Measurements from ENCODE around the gene MYH16. TPM values are rescaled to one million over a fixed set of nuclear protein-coding genes. Genes with fewer than 3 reads are reported as not detected.

The MYH16 gene
- total and polyA plus RNA-seq, 9 of the 15 experiments (the other 6 are each of a cell fraction or from before 2014, with no cell fraction given), result 0.09 TPM; not detected in 8

- TF ChIP-seq TCFL5 (CRISPR knock-in tag; conservative IDR thresholded peaks at IDR 0.05), result no peak
- peak in 1 of 2 experiments; percentile 43; a peak in 1 of 4 replicates for TF ChIP-seq FOXA3 (CRISPR knock-in tag; conservative IDR thresholded peaks at IDR 0.05 in 1 of 2, IDR thresholded peaks at IDR 0.05 in 1 of 2)
- TF ChIP-seq MNT (conservative IDR thresholded peaks at IDR 0.05), result 0 out of 4 replicates have a peak, but pooled peaks of 1 of the 2 experiments have one; percentile 24
- no peak for TF ChIP-seq KDM1A (IDR thresholded peaks at IDR 0.05)
- TF ChIP-seq MCM2 (IDR thresholded peaks at IDR 0.05; ENCODE audit: low read depth), result no peak
- TF ChIP-seq SMARCB1 (IDR thresholded peaks at IDR 0.05; ENCODE audit: insufficient read length, low read depth), result no peak
- 0 out of 2 replicates have a peak, but pooled peaks have one; percentile 14 for TF ChIP-seq BCOR (IDR thresholded peaks at IDR 0.05)
These were observed 58.4 kb downstream of the MYH16 start (continued) for GRCh38 chr7:99331002-99331401.

- Histone ChIP-seq H3K36me3 (ENCODE audit: control insufficient read depth, insufficient read depth, low read length) (peaks cover 87% of the 10 kb centered on the region), H3K4me2 (ENCODE audit: insufficient read depth, low read length) (no peak overlapping the region), H4K20me1 (replicated peaks; ENCODE audit: control insufficient read depth, insufficient read depth, low read length) (no peaks in the 10 kb centered on the region), H3K4me1 (replicated peaks in 1 of 2; ENCODE audit: control insufficient read depth in 2 of 2, insufficient read depth in 2 of 2, low read length in 2 of 2) (no peaks in the 10 kb centered on the region), H3K9me1 (ENCODE audit: control insufficient read depth, insufficient read depth, low read length) (no peaks in the 10 kb centered on the region), H3K9me3 (replicated peaks; ENCODE audit: control insufficient read depth, insufficient read depth, low read depth, low read length) (no peaks in the 10 kb centered on the region), H2AFZ (ENCODE audit: low read depth, low read length) (no peak overlapping the region), H3K27me3 (ENCODE audit: control insufficient read depth in 2 of 2, insufficient read depth in 2 of 2, low read length in 2 of 2) (no peaks in the 10 kb centered on the region), H3K79me2 (ENCODE audit: control insufficient read depth, insufficient read depth, low read length) (peaks cover 5% of the 10 kb centered on the region; the same call in 1 of the 3 replicates), H3K27ac (ENCODE audit: extremely low read depth, low read depth, low read length) (no peak overlapping the region), H3K4me3 (no peak overlapping the region), H3K9ac (ENCODE audit: insufficient read depth in 1 of 2, low read depth in 2 of 2, low read length in 2 of 2) (no peak overlapping the region)
- ChIA-PET CTCF (ENCODE audit: low intra/inter-chr PET ratio) (no interaction called here), POLR2A (interaction anchor here (1.0 to 1.5 kb wide), 3 partner anchors 14 to 22 kb away, joined by 3 to 4 read pairs (median 3); partner anchors contain the start of gene ARPC1A)
- in situ Hi-C loops (cut with MboI) (no loop called here), intact Hi-C loops (cut with micrococcal nuclease) (no loop called here)
- 92% methylated on average over 3 of the region's 3 CpGs for WGBS (ENCODE audit: insufficient coverage, low coverage, missing lambda C conversion rate)
- DNase-seq (ENCODE audit: extremely low read depth in 1 of 4, low spot score in 3 of 4) (no peak), ATAC-seq (no peak), FAIRE-seq (no peak)
- no peak for TF ChIP-seq POLR2B (IDR thresholded peaks at IDR 0.05; ENCODE audit: low read depth, partially characterized antibody)
- no peak for TF ChIP-seq ZNF695 (CRISPR knock-in tag; IDR thresholded peaks at IDR 0.05)
- peak; percentile 65; the same call in 1 of the 2 replicates for TF ChIP-seq C11orf30 (IDR thresholded peaks at IDR 0.05; ENCODE audit: low read depth)
- no peak for TF ChIP-seq CREB1 (IDR thresholded peaks at IDR 0.05)
- 0 out of 2 replicates have a peak, but pooled peaks have one; percentile 23 for TF ChIP-seq CREB1 (CRISPR knock-in tag; IDR thresholded peaks at IDR 0.05)
- peak; percentile 44 for TF ChIP-seq MAFK (IDR thresholded peaks at IDR 0.05; ENCODE audit: low read length)
- TF ChIP-seq MAFF (IDR thresholded peaks at IDR 0.05; ENCODE audit: low read length), result peak; percentile 33; the same call in 1 of the 2 replicates
- 0 out of 2 replicates have a peak, but pooled peaks have one; percentile 10 for TF ChIP-seq SUPT5H (IDR thresholded peaks at IDR 0.05)
- peak; percentile 75 for TF ChIP-seq ZNF316 (IDR thresholded peaks at IDR 0.05)
- TSS peak; percentile 10 for BruUV-seq (replicated peaks)
These were observed 67.0 kb downstream of the MYH16 start for GRCh38 chr7:99339595-99339994.

All from K562 (cell line).